CD4-positive, CD25-positive, alpha-beta regulatory T cell (primary cell): ENCODE data around the gene PPM1F. TPM values are rescaled to one million over a fixed set of nuclear protein-coding genes. Genes with fewer than 3 reads are reported as not detected.
A peak's percentile ranks its signal among the peaks of the same experiment; 100 is the strongest.

Source experiments
- ATAC-seq, 2 donors: fragments of 150-1000 bp; cut with Tn5 transposase; one replicate each; pipeline ENCODE4 v1.10.0; 2021; ENCODE audit warnings: low read depth in 2 of 2, moderate number of reproducible peaks in 2 of 2, moderate library complexity in 1 of 2
- DNase-seq, 3 donors: peaks; one replicate each; pipeline versions ENCODE4 v3.0.0 to v3.0.0-alpha.2; 2012 to 2022; ENCODE audit warnings: mixed read lengths in 1 of 3
- H3K27ac ChIP-seq: one replicate; pipeline ENCODE4 v1.7.0; 2013; ENCODE audit warnings: mild to moderate bottlenecking, low read length; ENCODE audit not compliant: insufficient read depth, poor library complexity, severe bottlenecking
- H3K27me3 ChIP-seq: one replicate; pipeline ENCODE4 v1.7.0; 2013; ENCODE audit warnings: low read length; ENCODE audit not compliant: control insufficient read depth, insufficient read depth
- H3K36me3 ChIP-seq: one replicate; pipeline ENCODE4 v1.7.0; 2013; ENCODE audit warnings: mild to moderate bottlenecking, low read length, moderate library complexity; ENCODE audit not compliant: control insufficient read depth, insufficient read depth
- H3K4me1 ChIP-seq: 2 replicates; pipeline ENCODE4 v1.7.0; 2013; ENCODE audit warnings: mild to moderate bottlenecking, low read length; ENCODE audit not compliant: insufficient read depth, control insufficient read depth, poor library complexity, severe bottlenecking
- H3K4me3 ChIP-seq: one replicate; pipeline ENCODE4 v1.7.0; 2013; ENCODE audit warnings: low read depth, mild to moderate bottlenecking, low read length, moderate library complexity
- H3K9me3 ChIP-seq, 2 experiments: 1 replicate in 1 of 2; 2 replicates in 1 of 2; pipeline ENCODE4 v1.7.0; 2013; ENCODE audit warnings: low read length in 2 of 2, mild to moderate bottlenecking in 1 of 2, moderate library complexity in 1 of 2; ENCODE audit not compliant: control insufficient read depth in 2 of 2
- H3K27ac Mint-ChIP-seq, 3 donors: one replicate each; pipeline ENCODE4 v1.8.0; 2020 to 2022; ENCODE audit warnings: mild to moderate bottlenecking in 3 of 3, mixed read lengths in 3 of 3, moderate library complexity in 2 of 3
- H3K27me3 Mint-ChIP-seq: one replicate; pipeline ENCODE4 v1.8.0; 2022; ENCODE audit warnings: mild to moderate bottlenecking, mixed read lengths
- H3K36me3 Mint-ChIP-seq: one replicate; pipeline ENCODE4 v1.8.0; 2020; ENCODE audit warnings: mixed read lengths
- H3K4me1 Mint-ChIP-seq, 4 donors: one replicate each; pipeline ENCODE4 v1.8.0; 2020 to 2022; ENCODE audit warnings: mixed read lengths in 4 of 4, mild to moderate bottlenecking in 1 of 4
- H3K4me3 Mint-ChIP-seq, 4 donors: one replicate each; pipeline ENCODE4 v1.8.0; 2020 to 2022; ENCODE audit warnings: mild to moderate bottlenecking in 4 of 4, mixed read lengths in 4 of 4, moderate library complexity in 3 of 4
- H3K9me3 Mint-ChIP-seq, 7 donors: one replicate each; pipeline ENCODE4 v1.8.0; 2020 to 2022; ENCODE audit warnings: mixed read lengths in 7 of 7, mild to moderate bottlenecking in 3 of 7, moderate library complexity in 2 of 7
- polyA plus RNA-seq, 4 donors: library from polyadenylated mRNA; unstranded; fragments of 300-500 nt; fragmentation: Illumina TruSeq; gene quantifications; one replicate each; pipeline ENCODE4 v1.2.3, GENCODE V29; 2021
- total RNA-seq: library from RNA; stranded (reverse); gene quantifications from one replicate; pipeline ENCODE4 v1.2.3, GENCODE V29; 2022

PPM1F gene
- total and polyA plus RNA-seq, 5 donors from 2014 or later: 5.6 to 19.6 (median 7.1) TPM

DNA sequence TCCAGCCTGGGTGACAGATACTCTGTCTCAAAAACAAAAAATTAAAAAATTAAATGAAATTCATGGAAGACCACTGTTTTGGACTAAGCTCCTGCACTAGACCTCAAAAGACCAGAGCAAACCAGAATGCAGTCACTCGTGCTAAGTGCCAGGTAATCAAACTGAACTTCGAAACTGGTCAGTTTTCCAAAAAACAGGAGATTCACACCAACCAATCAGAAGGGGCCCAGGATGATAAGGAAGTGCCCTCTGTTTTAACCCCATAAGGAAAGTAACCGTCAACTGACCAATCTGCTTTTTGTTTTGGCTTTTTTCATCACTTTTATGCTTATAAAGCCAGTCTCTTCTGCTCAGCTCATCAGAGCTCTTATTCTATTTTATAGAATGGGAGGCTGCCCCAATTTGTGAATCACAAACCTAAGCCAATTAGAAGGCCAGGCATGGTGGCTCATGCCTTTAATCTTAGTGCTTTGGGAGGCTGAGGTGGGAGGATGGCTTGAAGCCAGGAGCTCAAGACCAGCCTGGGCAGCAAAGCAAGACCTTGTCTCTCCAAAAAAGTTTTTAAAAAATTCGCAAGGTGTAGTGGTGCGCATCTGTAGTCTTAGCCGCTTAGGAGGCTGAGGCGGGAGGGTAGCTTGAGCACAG is 40.1 kb upstream of the PPM1F start:
- Mint-ChIP-seq H3K36me3 (no peaks in the 10 kb centered on the region), H3K4me3 (no peak overlapping the region), H3K27ac (no peak overlapping the region), H3K27me3 (peaks cover 6% of the 10 kb centered on the region), H3K9me3 (no peaks in the 10 kb centered on the region), H3K4me1 (peaks cover 0 to 4% (median 0%) of the 10 kb centered on the region in 4 donors)
- Histone ChIP-seq H3K4me3 (no peak overlapping the region), H3K9me3 (no peaks in the 10 kb centered on the region), H3K36me3 (no peaks in the 10 kb centered on the region), H3K27ac (no peak overlapping the region), H3K27me3 (no peaks in the 10 kb centered on the region), H3K4me1 (no peaks in the 10 kb centered on the region)
- no peak for ATAC-seq
- no peak for DNase-seq

DNA sequence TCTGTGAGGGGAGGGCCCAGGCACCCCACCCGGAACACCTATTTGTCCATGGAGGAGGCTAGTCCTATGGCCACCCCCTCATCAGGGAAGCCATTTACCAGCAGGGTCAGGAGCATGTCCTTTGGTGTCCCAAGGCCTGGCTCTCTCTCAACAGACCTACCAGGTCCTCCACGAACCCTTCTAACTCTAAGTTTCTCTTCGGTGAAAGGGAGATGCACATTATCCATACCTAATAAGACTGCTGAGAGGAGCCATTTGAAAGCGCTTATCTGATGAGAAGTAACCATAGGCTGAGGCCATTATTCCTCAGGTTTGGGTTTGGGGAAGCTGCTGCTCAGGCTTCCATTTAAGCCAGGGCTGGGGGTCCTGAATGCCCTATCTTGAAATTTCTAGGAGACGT is 39.1 kb upstream of the PPM1F start:
- Mint-ChIP-seq H3K27ac (no peak overlapping the region), H3K27me3 (peaks cover 6% of the 10 kb centered on the region), H3K4me1 (peaks cover 0 to 4% (median 0%) of the 10 kb centered on the region in 4 donors), H3K4me3 (peak overlapping the region in 1 of 4 donors; percentile 7), H3K36me3 (no peaks in the 10 kb centered on the region), H3K9me3 (no peaks in the 10 kb centered on the region)
- no peaks in the 10 kb centered on the region for H3K36me3 ChIP-seq
- H3K4me1 ChIP-seq: no peaks in the 10 kb centered on the region
- H3K9me3 ChIP-seq: no peaks in the 10 kb centered on the region
- H3K4me3 ChIP-seq: no peak overlapping the region
- no peak for DNase-seq
- no peak overlapping the region for H3K27ac ChIP-seq
- no peaks in the 10 kb centered on the region for H3K27me3 ChIP-seq
- ATAC-seq: no peak

DNA sequence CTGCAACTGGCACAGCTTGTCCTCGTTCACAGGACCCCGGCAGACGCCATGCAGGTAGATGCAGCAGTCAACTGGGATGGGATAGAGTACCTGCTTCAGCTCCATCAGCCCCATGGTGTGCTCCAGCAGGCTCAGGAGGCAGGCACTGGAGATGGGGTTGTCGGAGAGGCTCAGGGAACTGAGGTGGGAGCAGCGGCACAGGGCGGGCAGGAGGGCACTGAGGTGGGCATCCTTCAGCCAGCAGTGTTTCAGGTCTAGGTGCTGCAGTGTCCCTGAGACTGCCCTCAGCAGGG is 38.6 kb upstream of the PPM1F start:
- DNase-seq: no peak
- no peak overlapping the region for H3K4me3 ChIP-seq
- H3K9me3 ChIP-seq: no peaks in the 10 kb centered on the region
- no peaks in the 10 kb centered on the region for H3K36me3 ChIP-seq
- Mint-ChIP-seq H3K9me3 (no peaks in the 10 kb centered on the region), H3K27me3 (peaks cover 6% of the 10 kb centered on the region), H3K4me3 (no peak overlapping the region), H3K27ac (peak overlapping the region in 1 of 3 donors; percentile 3), H3K4me1 (peaks cover 0 to 4% (median 0%) of the 10 kb centered on the region in 4 donors), H3K36me3 (no peaks in the 10 kb centered on the region)
- no peaks in the 10 kb centered on the region for H3K27me3 ChIP-seq
- no peak overlapping the region for H3K27ac ChIP-seq
- no peaks in the 10 kb centered on the region for H3K4me1 ChIP-seq
- ATAC-seq: no peak

DNA sequence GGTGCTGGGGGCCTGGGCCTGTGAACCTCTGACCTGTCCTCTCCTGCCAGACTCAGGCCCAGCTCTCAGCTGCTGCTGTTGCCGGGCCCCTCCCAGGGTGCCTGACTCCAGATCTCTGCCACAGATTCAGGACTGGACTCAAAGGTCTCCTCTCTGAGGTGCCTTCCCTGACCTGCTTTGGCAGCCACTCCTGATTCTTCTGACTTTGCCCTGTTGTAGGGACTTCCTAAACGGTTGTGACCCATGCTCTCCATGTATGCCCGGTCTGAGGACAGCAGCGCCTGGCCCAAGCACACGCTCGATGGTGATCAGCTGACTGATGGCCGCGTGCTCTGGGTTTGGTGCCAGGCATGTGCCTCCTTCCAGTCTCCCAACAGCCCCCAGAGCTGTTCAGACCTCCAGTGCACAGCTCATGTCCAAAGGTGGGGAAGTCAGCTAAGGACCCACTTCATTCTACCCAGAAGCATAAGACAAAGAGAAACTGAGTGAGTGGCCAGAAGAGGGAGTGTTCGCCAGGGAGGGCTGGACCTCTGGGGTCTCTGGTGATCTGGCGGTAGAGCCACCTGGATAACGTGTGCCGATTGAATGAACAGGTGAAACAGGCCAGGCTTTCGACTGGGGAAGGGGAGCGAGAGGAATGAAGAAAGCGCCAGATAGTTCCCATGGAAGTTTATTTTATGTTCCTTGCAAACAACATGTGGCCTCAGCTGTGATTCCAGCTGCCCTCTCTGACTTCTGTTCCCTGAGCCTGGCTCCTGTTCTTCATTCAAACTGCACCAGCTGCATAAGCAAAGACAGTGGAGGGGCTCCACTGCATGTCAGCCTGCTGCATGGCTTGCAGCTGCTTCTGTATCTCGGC is 38.0 kb upstream of the PPM1F start:
- Mint-ChIP-seq H3K27me3 (peaks cover 6% of the 10 kb centered on the region), H3K27ac (peak overlapping the region in 1 of 3 donors; percentile 42), H3K4me1 (no peaks in the 10 kb centered on the region), H3K9me3 (no peaks in the 10 kb centered on the region), H3K36me3 (no peaks in the 10 kb centered on the region), H3K4me3 (no peak overlapping the region)
- Histone ChIP-seq H3K4me3 (no peak overlapping the region), H3K9me3 (no peaks in the 10 kb centered on the region), H3K27me3 (no peaks in the 10 kb centered on the region), H3K36me3 (no peaks in the 10 kb centered on the region), H3K4me1 (no peaks in the 10 kb centered on the region), H3K27ac (no peak overlapping the region)
- ATAC-seq: no peak
- DNase-seq: no peak

DNA sequence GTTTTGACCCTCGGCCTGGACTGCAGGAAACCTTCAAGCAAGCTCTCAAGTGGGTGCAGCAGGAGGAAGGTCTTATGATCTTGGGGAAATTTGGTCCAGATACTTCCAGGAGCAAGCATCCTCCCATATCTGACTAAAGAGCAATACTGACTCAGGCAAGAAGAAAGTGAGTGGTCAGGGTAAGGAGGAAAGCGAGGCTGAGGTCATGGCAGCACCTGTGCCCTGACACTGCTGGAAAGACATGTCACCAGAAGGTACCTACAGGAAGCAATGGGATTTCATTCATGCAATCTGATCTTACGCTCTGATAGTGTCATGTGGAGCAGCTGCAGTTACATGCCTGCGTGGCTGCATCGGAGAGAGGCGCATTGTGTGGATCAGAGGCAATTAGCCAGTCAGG is 36.4 kb upstream of the PPM1F start:
- Mint-ChIP-seq H3K9me3 (no peaks in the 10 kb centered on the region), H3K4me3 (no peak overlapping the region), H3K36me3 (no peaks in the 10 kb centered on the region), H3K4me1 (peaks cover 0 to 2% (median 0%) of the 10 kb centered on the region in 4 donors), H3K27ac (no peak overlapping the region), H3K27me3 (peaks cover 3% of the 10 kb centered on the region)
- Histone ChIP-seq H3K27ac (no peak overlapping the region), H3K9me3 (no peaks in the 10 kb centered on the region), H3K36me3 (no peaks in the 10 kb centered on the region), H3K27me3 (no peaks in the 10 kb centered on the region), H3K4me3 (no peak overlapping the region), H3K4me1 (no peaks in the 10 kb centered on the region)
- ATAC-seq: no peak
- no peak for DNase-seq

DNA sequence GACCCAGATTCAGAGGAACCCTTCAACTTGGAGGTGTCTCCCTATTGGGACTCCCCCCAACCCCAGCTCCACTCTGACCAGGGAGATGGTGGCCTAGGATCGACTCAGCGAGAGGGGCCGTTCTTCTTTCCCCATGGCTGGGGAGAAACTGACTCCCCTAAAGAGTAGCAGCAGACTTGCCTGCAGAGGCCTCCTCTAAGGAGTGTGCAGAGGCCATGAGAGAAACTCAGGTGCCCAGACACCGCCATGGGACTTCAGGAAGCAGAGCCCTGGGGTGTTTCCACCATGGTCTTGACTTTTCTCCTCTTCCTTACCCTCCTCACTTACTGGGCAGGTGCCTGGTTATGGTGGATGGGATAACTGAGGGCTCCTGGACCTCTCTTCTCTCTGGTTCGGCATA is 32.6 kb upstream of the PPM1F start:
- DNase-seq (no peak), ATAC-seq (no peak)
- Histone ChIP-seq H3K27ac (no peak overlapping the region), H3K4me1 (peaks cover 16% of the 10 kb centered on the region), H3K36me3 (no peaks in the 10 kb centered on the region), H3K4me3 (no peak overlapping the region), H3K9me3 (no peaks in the 10 kb centered on the region), H3K27me3 (no peaks in the 10 kb centered on the region)
- no peak overlapping the region for H3K27ac Mint-ChIP-seq
- H3K36me3 Mint-ChIP-seq: no peaks in the 10 kb centered on the region
- peaks cover 6 to 26% (median 9%) of the 10 kb centered on the region in 4 donors for H3K4me1 Mint-ChIP-seq
- H3K27me3 Mint-ChIP-seq: no peaks in the 10 kb centered on the region
- H3K4me3 Mint-ChIP-seq: no peak overlapping the region
- no peaks in the 10 kb centered on the region for H3K9me3 Mint-ChIP-seq

DNA sequence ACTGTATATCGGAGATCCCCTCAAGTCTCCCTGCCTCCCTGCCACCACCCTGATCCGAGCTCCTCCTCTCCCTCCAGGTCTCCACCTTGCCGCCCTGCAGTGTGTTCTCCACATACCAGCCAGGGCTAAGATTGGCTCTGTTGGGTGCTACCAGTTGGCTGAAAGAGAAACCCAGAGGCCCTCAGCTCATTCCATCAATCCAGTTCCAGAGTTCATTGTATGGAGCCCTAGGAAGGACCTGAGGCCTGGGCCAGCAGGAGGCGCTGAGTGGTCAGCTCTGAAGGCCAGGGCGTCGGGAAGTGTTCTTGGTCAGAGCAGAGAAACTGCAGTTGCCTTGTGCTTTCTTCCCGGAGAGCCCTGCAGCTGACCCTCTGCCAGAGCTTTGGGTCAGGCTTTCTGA is 32.1 kb upstream of the PPM1F start:
- H3K36me3 ChIP-seq: no peaks in the 10 kb centered on the region
- H3K4me1 Mint-ChIP-seq: peaks cover 8 to 30% (median 10%) of the 10 kb centered on the region in 4 donors
- H3K9me3 ChIP-seq: no peaks in the 10 kb centered on the region
- no peaks in the 10 kb centered on the region for H3K27me3 ChIP-seq
- H3K4me1 ChIP-seq: peaks cover 16% of the 10 kb centered on the region
- no peaks in the 10 kb centered on the region for H3K36me3 Mint-ChIP-seq
- H3K4me3 Mint-ChIP-seq: no peak overlapping the region
- H3K27ac Mint-ChIP-seq: no peak overlapping the region
- H3K27ac ChIP-seq: no peak overlapping the region
- no peaks in the 10 kb centered on the region for H3K27me3 Mint-ChIP-seq
- no peak for ATAC-seq
- no peak overlapping the region for H3K4me3 ChIP-seq
- DNase-seq: no peak
- H3K9me3 Mint-ChIP-seq: no peaks in the 10 kb centered on the region
